Putamen (tissue), 1 donor: Measurements from ENCODE around the gene CHST5.
"Not testable (repeated sequence)": the region's sequence is repeated elsewhere in the genome, so short reads cannot be mapped to it uniquely, and the experiment has no call there.

Experiments used
- DNase-seq: peaks from one replicate; pipeline ENCODE4 v3.0.0-alpha.2; 2016; ENCODE audit warnings: low spot score

Gene CHST5

DNA sequence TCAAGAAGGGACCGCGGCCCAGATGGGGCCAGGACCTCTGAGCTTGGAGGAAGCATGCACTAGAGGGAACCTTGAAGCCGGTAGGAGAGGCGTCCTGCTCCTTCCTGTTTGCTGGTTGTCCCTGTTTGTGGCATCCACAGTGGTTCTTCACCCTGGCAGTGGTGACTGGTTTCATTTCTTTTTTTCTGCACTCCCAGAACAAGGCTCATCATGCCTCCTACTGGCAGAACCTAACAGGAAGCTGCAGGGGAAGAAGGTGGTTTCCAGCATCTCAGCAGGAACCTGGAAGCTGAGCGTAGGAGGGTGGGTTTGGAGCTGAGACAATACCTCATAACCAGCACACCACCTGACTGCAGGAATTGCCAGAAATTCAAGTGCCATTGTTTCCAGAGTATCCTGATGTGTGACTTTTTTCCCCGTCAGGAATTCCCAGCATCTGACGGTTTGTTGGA lies 14.3 kb upstream of the CHST5 start:
- peak; percentile 74 for DNase-seq

DNA sequence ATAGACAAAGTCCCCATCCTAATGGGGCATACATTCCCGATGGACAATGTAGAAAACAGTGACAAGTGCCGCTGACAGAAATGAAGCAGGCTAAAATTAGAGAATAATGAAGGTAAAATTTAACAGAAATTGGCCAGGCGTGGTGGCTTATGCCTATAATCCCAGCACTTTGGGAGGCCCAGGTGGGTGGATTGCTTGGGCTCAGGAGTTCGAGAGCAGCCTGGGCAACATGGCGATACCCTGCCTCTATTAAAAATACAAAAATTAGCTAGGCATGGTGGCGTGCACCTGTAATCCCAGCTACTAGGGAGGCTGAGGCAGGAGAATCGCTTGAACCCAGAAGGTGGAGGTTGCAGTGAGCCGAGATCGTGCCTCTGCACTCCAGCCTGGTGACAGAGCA lies 12.5 kb upstream of the CHST5 start:
- not testable (repeated sequence) for DNase-seq

DNA sequence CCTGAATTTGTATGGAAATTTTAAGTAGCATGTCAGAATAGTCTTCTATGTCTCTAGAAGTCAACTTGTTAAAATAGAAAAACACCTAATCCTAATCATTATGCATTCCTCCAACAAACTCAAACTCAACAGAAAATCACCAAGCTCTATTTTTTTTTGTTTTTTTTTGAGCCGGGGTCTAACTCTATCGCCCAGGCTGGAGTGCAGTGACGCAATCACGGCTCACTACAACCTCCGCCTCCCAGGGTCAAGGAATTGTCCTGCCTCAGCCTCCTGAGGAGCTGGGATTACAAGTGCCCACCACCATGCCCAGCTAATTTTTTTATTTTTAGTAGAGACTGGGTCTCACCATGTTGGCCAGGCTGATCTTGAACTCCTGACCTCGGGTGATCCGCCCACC lies 10.4 kb upstream of the CHST5 start:
- no peak for DNase-seq

DNA sequence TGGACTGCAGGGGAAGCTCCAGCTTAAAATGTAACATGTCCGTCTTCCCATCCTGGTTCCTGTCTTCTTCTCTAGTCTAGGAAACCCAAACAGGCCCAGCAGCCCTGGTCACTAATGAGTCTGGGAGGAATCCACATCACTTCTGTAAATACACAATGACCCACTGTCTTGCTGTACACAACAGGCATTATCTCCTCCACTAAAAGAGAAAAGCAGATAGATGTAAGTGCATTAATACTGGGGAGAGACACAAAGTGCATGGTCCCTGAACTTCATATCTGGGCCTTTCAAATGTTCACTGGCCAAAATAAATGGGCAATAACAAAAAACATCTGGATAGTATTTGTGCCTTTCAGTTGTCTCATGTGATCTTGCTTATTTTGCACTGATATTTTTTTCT lies 10.0 kb upstream of the CHST5 start:
- not testable (repeated sequence) for DNase-seq

DNA sequence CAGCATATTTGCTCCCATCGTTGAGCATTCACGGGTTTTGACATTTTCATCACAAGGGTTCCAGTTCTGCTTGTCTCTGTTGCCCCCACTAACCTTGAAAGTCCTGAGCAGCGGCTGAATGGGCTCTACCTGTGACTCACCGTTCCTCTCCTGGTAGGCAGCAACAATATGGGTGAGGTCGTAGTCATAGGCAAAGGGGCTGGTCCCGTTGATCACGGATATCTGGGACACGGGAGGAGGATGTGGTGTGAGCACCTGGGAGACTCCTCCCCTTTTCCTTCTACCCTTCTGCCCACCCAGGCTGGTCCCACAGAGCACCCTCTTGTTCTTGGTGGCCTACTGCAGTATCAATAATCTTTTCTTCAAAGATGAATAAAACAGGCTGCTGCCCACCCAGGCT lies 6.6 kb upstream of the CHST5 start:
- not testable (repeated sequence) for DNase-seq

DNA sequence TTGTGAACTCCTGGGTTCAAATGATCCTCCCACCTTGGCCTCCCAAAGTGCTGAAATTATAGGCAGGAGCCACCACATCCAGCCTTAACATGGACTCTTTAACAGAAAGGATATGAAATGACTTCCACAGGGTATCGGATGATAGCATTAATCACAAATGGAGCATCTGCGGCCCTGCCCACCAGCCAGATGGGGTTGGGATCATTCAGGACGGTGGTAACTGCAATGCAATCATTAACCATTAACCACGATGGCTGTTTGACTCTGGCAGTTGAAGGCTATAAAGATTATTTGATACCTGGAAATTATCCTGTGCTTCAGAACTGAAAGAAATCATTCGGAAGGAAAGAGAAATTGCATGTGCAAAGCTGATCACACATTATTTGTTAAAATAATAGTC lies 5.3 kb upstream of the CHST5 start:
- no peak for DNase-seq

DNA sequence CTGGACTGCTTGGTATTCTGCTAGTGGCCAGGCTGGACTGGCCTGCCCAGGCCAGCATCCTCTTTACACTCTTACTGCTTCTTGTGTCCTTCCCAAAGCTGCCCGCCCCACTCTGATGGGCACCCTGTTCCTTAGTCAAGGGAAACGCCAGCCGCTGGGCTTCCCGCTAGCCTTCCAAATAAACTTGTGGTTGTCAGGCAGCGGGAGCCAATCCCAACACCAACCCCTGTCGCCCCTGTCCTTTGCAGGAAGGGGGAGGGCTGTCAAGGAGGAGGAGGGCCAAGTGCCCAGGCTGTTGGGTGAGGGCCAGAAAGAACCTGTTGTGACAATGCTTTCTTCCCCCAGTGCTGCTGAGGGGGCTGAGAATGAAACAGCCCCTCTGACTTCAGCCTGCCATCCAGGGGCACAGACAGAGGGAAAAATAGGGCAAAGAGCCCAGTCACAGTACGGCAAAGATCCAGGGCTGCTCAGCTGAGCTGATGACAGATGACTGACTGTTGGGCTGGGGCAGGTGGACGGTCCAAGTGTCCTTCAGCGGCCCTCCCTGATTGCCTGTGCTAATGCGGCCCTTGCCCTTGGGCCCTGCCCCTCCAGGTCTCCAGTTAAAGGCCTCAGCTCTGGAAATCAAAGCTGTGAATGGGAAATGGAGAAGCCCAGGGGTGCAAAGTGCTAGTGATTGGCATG lies 3.1 kb upstream of the CHST5 start:
- DNase-seq = not testable (repeated sequence)

DNA sequence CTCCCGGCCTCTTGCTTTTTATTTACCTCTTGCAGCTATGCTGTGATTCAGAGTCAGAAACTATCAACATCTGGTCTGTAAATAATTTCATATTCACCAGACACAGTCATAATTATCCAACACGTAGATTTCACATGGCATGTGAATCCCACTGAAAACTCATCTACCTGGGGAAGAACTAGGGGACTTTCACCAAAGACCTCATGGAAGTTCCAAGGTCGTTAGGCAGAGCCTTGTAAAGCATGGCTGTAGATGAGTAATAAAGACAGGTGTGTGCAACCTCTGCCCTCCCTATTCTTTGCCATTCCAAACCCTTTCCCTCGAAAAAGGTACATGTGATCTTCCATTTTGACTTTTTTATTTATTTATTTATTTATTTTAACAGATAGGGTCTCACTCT lies 1.9 kb upstream of the CHST5 start:
- DNase-seq = no peak

DNA sequence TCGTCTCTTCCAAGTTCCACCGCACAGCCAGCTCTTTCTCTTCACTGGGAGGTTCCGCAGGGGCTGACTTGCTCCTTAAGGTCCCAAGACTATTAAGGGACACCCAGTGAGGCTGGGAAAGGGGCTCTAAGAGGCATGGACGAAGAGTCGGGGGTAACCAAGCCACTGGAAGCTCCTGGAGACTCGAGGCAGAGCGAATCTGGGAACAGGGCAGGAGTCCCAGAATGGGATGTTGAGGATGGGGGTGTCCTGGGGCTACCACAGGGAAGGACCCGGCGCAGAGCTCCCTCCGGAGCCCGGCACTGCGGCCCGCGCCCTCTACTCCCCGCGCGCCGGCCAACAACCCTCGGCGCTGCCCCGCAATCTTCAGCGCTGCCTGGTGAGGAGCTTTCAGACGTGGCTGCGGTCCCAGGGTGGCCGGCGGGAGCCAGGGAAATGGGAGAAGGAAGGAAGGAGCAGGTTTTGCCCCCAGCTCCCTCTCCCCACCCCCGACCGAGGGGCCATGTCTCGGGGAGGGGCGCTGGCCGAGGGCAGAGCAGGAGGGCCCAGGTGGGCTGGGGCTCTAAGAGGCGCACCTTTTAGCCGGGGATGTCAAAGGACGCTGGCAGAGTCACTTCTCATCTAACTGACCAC lies 581 bp downstream of the CHST5 start:
- DNase-seq = no peak

DNA sequence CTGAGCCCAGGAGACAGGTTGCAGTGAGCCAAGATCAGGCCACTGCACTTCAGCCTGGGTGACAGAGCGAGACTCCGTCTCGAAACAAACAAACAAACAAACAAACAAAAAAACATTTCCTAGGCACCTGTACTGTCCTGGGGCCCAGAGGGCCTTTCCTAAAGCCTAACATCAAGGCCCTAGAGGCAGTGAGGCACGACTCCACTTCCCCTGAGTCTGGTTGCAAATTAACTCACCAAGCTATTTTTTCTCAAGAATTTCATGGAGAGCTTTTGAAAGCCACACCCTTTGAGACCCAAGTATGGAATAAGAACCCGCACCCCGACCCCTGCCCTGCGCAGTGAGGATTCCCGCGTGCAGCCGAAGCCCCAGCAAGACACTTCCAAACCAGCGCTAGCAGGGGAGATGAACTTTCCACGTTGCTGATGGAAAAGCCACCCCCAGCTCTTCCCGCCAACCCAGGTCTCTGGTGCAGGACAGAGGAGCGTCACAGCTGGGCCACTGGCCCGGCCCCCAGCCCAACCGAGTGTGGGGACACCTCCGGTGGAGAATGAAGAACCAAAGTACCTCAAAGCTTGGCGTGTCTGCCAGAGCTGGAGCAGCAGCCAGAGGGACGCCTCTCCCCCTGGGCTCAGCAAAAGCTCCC lies 1.2 kb downstream of the CHST5 start:
- no peak for DNase-seq

DNA sequence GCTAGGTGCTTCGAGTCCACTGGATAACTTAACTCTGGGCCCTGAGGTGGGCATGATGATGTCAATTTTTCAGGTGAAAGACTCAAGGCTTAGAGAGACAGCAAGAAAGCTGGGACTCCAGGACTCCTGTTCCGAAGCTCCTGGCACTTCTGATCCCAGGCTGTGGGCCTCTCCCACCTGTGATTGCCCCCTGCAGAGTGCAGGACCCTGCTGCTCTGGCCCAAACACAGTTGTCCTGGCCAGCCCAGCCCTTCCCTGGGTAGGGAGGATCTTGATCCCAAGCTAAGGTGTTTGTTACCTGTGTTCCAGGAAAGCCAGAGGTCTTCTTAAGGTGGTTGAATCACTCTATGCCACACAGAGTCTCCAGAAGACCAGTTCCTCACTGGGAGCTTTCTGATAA lies 3.1 kb downstream of the CHST5 start:
- DNase-seq = no peak

DNA sequence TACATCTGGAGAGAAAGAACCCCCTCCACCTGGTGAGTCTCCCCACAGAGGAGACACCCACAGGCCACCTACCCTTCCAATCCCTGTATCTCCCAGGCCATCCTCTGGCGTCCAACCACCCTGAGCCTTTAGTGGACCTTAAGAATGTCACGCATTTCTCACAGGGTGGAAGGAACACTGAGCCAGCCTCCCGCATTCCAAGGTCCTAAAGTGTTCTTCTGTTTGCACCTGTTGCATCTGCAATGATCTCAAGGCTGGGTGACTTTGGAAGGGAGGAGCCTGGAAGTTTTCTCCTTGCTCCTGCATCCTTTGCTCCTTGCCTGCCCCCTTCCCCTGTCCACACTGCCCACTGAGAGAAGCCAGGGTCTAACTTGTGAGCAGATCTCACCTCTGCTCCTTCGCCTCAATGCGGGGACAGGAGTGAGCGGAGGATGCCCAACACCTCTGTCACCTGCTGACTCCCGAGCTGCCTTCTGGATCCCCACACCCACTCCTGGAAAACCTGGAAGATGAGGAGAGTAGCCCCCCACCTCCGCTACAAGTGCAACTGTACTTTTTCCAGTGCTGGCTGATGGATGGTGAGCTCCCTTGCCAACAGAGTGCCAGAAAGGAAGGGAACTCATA lies 3.7 kb downstream of the CHST5 start:
- no peak for DNase-seq

DNA sequence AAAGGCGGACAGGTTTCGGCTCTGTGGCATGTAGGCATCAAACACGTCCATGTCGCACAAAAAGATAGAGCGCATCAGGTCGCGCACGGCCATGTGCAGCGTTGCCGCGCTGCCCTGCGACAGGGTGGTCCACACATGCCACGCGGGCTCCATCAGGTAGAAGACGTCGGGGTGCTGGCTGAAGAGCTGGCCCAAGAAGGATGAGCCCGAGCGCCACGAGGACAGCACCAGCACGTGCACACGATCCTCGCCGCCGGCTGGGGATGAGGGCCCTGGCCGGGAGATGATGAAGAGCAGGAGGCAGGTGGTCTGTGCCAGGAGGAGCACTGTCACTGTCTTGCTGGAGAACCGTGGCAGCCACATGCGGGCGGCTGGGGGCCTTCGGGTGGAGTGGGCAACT lies 5.9 kb downstream of the CHST5 start:
- no peak for DNase-seq

DNA sequence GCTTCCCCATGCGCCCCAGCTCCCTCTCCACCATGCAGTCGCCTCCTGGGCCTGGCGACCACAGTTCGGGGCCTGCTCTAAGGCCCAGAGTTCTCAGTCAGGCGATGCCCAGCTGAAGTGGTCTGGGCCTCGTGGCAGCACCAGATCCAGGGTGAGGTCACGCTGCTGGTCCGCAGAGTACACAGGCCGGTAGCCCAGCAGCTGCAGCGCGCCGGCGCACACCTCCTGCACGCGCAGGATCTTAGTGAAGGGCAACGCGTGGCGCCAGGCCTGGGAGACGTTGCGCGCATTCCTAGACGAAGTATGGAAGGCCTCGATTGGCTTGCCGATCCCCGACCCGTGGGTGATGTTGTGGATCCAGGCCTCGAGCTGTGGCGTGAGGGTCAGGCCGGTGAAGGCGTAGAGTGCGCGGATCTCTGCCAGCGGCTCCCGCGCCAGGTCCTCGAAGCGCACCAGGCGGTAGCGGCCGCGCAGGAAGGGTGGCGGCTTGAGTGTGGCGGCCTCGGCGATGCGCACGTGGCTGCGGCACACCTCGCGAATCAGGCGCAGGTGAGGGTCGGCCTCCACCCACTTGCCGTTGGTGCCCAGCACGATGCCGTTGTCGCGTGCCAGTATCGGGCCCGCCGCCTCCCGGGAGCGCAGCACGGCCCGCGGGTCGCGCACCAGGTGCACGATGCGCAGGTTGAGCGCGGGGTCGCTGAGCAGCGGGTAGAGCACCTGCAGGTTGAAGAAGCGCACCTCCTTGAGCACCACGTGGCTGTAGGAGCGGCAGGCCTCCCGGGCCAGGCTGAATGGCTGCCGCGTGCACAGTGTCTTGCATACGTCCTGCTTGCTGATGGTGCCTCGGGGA lies 6.6 kb downstream of the CHST5 start:
- DNase-seq = no peak

DNA sequence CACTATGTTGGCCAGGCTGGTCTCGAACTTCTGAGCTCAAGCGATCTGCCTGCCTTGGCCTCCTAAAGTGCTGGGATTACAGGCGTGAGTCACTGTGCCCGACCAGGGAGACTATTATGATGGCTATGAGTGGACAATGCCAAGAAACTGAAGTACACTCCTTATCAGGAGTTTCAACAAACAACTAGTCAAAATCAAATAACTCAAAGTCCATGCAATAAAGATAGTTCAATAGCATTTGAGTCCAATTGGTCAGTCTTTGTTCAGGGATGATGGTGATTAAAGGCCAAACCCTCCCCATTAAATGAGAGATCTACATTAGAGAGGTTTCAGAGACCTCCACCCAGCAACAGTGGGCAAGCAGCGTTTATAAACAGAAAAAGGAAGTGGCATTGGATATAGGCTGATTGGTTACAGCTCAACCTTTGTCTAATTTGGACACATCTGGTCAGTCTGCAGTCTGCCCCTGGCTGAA lies 8.0 kb downstream of the CHST5 start:
- DNase-seq = no peak

DNA sequence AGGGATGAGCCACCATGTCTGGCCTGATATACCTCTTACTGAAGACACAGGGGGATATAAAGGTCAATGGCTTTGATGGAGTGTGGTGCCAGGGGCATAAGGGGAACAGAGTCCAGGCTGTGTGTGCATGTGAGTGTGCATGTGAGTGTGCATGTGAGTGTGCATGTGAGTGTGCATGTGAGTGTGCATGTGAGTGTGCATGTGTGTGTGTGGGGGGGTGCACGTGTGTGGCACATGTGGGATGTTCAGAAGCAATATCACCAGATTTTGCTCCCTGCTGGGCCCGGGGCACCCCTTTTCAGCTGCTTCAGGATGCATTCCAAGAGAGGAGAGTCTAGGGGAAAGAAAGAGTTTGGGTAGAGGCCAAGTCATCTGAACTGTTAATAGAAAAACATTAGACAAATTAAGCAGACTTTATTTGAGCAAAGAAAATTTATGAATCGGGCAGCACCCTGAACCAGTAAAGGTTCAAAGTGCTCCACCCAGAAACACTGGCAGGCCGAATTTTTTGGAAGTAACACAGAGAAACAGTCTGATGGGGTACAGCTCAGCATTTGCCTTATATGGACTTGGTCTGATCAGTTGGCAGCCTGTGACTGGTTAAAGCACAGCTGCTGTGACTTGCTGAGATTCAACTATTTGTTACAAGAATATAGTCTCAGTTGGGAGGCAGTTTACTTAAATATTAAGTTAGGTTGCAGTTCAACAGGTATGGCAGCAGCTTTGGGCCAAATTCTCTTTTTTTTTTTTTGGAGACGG lies 9.7 kb downstream of the CHST5 start:
- no peak for DNase-seq

DNA sequence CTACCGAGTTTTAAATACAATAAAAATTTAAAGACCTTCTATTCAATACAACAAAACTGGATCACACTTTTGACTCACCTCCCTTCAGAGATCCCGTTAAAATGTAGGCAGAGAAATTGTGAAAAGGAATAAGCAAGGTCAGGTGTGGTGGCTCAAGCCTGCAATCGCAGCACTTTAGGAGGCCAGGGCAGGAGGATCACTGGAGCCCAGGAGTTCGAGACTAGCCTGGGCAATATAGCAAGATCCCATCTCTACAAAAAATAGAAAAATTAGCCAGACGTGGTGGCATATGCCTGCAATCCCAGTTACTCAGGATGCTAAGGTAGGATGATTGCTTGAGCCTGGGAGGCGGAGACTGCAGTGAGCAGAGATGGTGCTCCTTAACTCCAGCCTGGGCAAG lies 16.7 kb downstream of the CHST5 start:
- no peak for DNase-seq

DNA sequence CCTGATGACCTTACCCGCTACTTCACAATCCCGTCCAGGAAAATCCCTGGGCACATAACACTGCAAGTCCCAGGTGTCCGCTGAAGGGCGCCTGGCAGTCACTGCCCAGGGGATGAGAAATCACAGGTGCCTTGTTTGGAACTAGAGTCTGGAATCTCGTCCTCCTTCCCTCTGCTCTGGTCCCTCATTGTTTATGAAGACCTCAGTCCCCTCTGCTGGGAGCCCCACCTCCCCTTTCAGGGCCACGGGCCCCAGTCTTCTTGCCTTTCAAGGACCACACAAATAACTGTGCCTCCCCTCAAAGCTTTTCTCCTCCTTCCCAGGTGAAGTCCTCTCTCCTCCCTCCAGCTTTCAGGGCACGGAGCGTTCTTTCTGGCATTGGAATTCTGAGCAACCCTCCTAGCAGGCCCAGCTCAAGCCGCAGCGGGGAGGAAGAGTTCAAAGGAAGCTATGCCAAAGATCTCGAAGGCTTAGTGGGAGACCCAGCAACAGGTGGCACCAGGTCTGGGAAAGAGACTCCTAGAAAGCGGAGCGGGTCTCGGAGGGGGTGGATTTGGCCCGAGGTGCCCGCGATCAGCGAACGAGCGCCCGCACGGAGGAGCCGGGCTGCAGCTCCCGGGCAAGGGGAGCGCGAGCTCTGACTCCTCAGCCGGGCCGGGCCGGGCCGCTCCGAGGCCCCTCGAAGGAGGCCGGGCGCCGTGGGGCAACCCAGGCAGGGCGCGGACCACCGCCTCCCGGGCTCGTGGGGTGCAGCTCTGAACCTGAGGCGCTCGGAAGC lies 19.5 kb downstream of the CHST5 start:
- DNase-seq = not testable (repeated sequence)

DNA sequence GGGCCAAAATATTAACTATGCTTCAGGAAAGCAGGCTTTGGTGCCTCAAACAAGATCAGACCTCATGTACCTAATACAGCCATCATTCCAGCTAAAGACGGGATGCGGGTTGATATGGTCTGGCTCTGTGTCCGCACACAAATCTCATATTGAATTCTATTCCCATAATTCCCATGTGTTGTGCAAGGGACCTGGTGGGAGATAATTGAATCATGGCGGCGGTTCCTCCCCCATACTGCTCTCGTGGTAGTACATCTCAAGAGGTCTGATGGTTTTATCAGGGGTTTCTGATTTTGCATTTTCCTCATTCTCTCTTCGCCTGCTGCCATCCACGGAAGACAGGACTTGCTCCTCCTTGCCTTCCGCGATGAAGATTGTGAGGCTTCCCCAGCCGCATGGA lies 21.6 kb downstream of the CHST5 start:
- no peak for DNase-seq

DNA sequence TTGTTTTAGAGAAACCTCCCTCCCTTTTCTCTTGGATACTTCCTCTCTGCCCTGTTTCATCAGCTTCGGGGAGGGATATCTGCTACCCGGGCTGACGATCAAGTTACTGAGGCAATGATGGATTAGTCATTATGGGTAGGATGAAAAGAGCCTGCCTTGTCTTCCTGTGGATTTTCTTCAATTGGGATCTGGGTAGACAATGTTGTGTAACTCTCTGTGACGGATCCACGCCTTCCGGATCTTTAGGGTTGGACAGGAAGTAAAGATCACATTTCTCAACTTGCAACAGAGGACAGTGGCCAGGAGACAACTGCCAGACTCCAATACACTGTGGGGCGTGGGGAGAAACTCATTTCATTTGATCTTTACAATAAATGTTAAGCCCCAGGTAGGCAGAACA lies 29.3 kb downstream of the CHST5 start:
- DNase-seq = no peak
